OCI-LY3 (cell line): ENCODE measurements around the gene ESF1.
"Not testable (repeated sequence)": the region's sequence is repeated elsewhere in the genome, so short reads cannot be mapped to it uniquely, and the experiment has no call there.

Source experiments
- H2AFZ ChIP-seq: fragments of 200-600, 300-600 bp; shearing (Covaris generic); 2 replicates; pipeline ENCODE4 v1.6.0; 2014; ENCODE audit warnings: antibody characterized with exemption, low read depth, low read length
- H3K27ac ChIP-seq: fragments of 200-600, 300-600 bp; sonication (generic); 2 replicates; pipeline ENCODE4 v1.5.1; 2014; ENCODE audit warnings: mild to moderate bottlenecking, low read length, moderate library complexity, mixed read lengths
- H3K27me3 ChIP-seq: fragments of 200-600, 300-600 bp; sonication (generic); 2 replicates; pipeline ENCODE4 v1.6.1; 2014; ENCODE audit warnings: low read depth, low read length, mixed read lengths
- H3K36me3 ChIP-seq: fragments of 200-600, 300-600 bp; sonication (generic); replicated peaks from 2 replicates; pipeline ENCODE3; 2014; ENCODE audit warnings: low read depth, low read length, mixed read lengths
- H3K4me1 ChIP-seq: fragments of 300-600, 200-600 bp; sonication (generic); 2 replicates; pipeline ENCODE4 v1.6.1; 2014; ENCODE audit warnings: low read length, mixed read lengths
- H3K4me2 ChIP-seq: fragments of 200-600, 300-600 bp; sonication (generic); 2 replicates; pipeline ENCODE4 v1.6.1; 2014; ENCODE audit warnings: low read length, mixed read lengths
- H3K4me3 ChIP-seq: fragments of 300-600, 200-600 bp; sonication (generic); 2 replicates; pipeline ENCODE4 v1.5.1; 2014; ENCODE audit warnings: antibody characterized with exemption, mild to moderate bottlenecking, low read length, moderate library complexity
- H3K79me2 ChIP-seq: fragments of 300-600, 200-600 bp; shearing (Covaris generic); 2 replicates; pipeline ENCODE4 v1.6.1; 2014; ENCODE audit warnings: mild to moderate bottlenecking, low read length, mixed read lengths
- H3K9ac ChIP-seq: fragments of 300-600, 200-600 bp; shearing (Covaris generic); 2 replicates; pipeline ENCODE4 v1.6.0; 2014; ENCODE audit warnings: mild to moderate bottlenecking, low read length, moderate library complexity
- H3K9me3 ChIP-seq: fragments of 200-600, 300-600 bp; shearing (Covaris generic); 2 replicates; pipeline ENCODE4 v1.6.1; 2014; ENCODE audit warnings: low read length, mixed read lengths; ENCODE audit not compliant: insufficient read depth
- H4K20me1 ChIP-seq: fragments of 200-600, 300-600 bp; sonication (generic); 2 replicates; pipeline ENCODE4 v1.6.1; 2016; ENCODE audit warnings: low read length, mixed read lengths; ENCODE audit not compliant: insufficient read depth
- CTCF ChIP-seq: fragments of 200-600, 300-600 bp; sonication (generic); IDR thresholded peaks from 2 replicates; pipeline ENCODE4 v1.5.1; 2014; ENCODE audit warnings: antibody characterized with exemption, low read length, low read depth
- EZH2phosphoT487 ChIP-seq: fragments of 200-600 bp; shearing (Covaris generic); IDR thresholded peaks from 2 replicates; pipeline ENCODE4 v1.6.1; 2018; ENCODE audit warnings: antibody characterized with exemption, mixed run types, low read depth

The ESF1 gene

GRCh38 chr20:13739731-13740649 lies 44.7 kb downstream of the ESF1 start:
- Histone ChIP-seq H3K27ac (no peak overlapping the region), H2AFZ (no peak overlapping the region), H3K9ac (no peak overlapping the region), H3K27me3 (no peaks in the 10 kb centered on the region), H3K36me3 (peaks cover 68% of the 10 kb centered on the region), H4K20me1 (no peaks in the 10 kb centered on the region), H3K79me2 (no peaks in the 10 kb centered on the region), H3K4me2 (no peak overlapping the region), H3K9me3 (peaks cover 12% of the 10 kb centered on the region), H3K4me3 (no peak overlapping the region), H3K4me1 (no peaks in the 10 kb centered on the region)
- TF ChIP-seq EZH2phosphoT487 (no peak), CTCF (no peak)

- not testable (repeated sequence) for H3K9ac ChIP-seq, H3K79me2 ChIP-seq, H3K4me3 ChIP-seq, H3K27ac ChIP-seq, H3K27me3 ChIP-seq, H3K4me2 ChIP-seq, H2AFZ ChIP-seq, H3K4me1 ChIP-seq, H4K20me1 ChIP-seq
- peaks cover 64% of the 10 kb centered on the region for H3K36me3 ChIP-seq
- H3K9me3 ChIP-seq: peaks cover 12% of the 10 kb centered on the region
Observed at GRCh38 chr20:13738187-13738586, 46.5 kb downstream of the ESF1 start.

GRCh38 chr20:13736436-13737191 lies 48.1 kb downstream of the ESF1 start:
- Histone ChIP-seq H3K27ac (no peak overlapping the region), H3K27me3 (no peaks in the 10 kb centered on the region), H3K4me3 (no peak overlapping the region), H4K20me1 (no peaks in the 10 kb centered on the region), H3K4me1 (no peaks in the 10 kb centered on the region), H3K9me3 (peaks cover 12% of the 10 kb centered on the region), H3K36me3 (peaks cover 63% of the 10 kb centered on the region), H2AFZ (no peak overlapping the region), H3K9ac (no peak overlapping the region), H3K79me2 (no peaks in the 10 kb centered on the region), H3K4me2 (no peak overlapping the region)
- TF ChIP-seq CTCF: no peak
- no peak for TF ChIP-seq EZH2phosphoT487

GRCh38 chr20:13735826-13736225 lies 48.9 kb downstream of the ESF1 start:
- Histone ChIP-seq H3K4me2 (no peak overlapping the region), H2AFZ (no peak overlapping the region), H3K4me3 (no peak overlapping the region), H3K9ac (no peak overlapping the region), H3K27me3 (no peaks in the 10 kb centered on the region), H3K4me1 (no peaks in the 10 kb centered on the region), H3K9me3 (peaks cover 6% of the 10 kb centered on the region), H4K20me1 (no peaks in the 10 kb centered on the region), H3K36me3 (peaks cover 60% of the 10 kb centered on the region), H3K27ac (no peak overlapping the region), H3K79me2 (no peaks in the 10 kb centered on the region)
- TF ChIP-seq CTCF (no peak), EZH2phosphoT487 (no peak)
